K562 (cell line): ENCODE results near the gene KANK4. TPM values are rescaled to one million over a fixed set of nuclear protein-coding genes. Genes with fewer than 3 reads are reported as not detected.
"Not testable (repeated sequence)": the region's sequence is repeated elsewhere in the genome, so short reads cannot be mapped to it uniquely, and the experiment has no call there.

Experiments used
- ATAC-seq: fragments of 200-7000 bp; cut with Tn5 transposase; 3 replicates; pipeline ENCODE4 v1.9.1; 2020; ENCODE audit warnings: moderate library complexity
- BruUV-seq: library from RNA; stranded (reverse); fragments of 400-500 nt; replicated peaks from 2 replicates; lab custom pipeline; 2021; lab: Mats Ljungman, UMichigan
- CTCF ChIA-PET: fragments of 300-600 bp; formaldehyde crosslinking; extraction: SDS; loops from one replicate; lab custom pipeline; 2021; ENCODE audit warnings: low intra/inter-chr PET ratio; lab: Yijun Ruan, JAX
- POLR2A ChIA-PET: fragments of 300-600, 350-650 bp; sonication (Branson Sonifier 250); formaldehyde crosslinking; extraction: SDS; loops from one replicate; lab custom pipeline; 2021; ENCODE audit warnings: antibody characterized with exemption, inconsistent platforms; lab: Yijun Ruan, JAX
- DNase-seq, 4 experiments: peaks; one replicate each; pipeline versions ENCODE4 v3.0.0 to v3.0.0-alpha.2; 2011 to 2018; ENCODE audit warnings: low spot score in 3 of 4, mixed read lengths in 3 of 4; ENCODE audit errors: extremely low read depth in 1 of 4
- FAIRE-seq: peaks from 2 replicates; lab custom pipeline; 2011; peaks lifted over from hg19 to GRCh38; lab: Jason Lieb, UNC
- H2AFZ ChIP-seq: 2 replicates; pipeline ENCODE4 v1.6.0; 2011; ENCODE audit warnings: low read depth, low read length, control low read depth, inconsistent platforms
- H3K27ac ChIP-seq: fragments of 200-600 bp; 3 replicates; pipeline ENCODE4 v1.8.0; 2011; ENCODE audit warnings: low read depth, mild to moderate bottlenecking, control low read depth, inconsistent platforms, low read length, moderate library complexity, mixed read lengths; ENCODE audit errors: extremely low read depth
- H3K27me3 ChIP-seq, 2 experiments: fragments of 300-600 bp in 1 of 2; 2 replicates in 1 of 2; 3 replicates in 1 of 2; pipeline versions ENCODE4 v1.6.0 to v1.8.0; 2011; ENCODE audit warnings: inconsistent platforms in 2 of 2, low read length in 2 of 2, mild to moderate bottlenecking in 1 of 2, mixed read lengths in 1 of 2, moderate library complexity in 1 of 2; ENCODE audit not compliant: control insufficient read depth in 2 of 2, insufficient read depth in 2 of 2
- H3K36me3 ChIP-seq: fragments of 300-600 bp; 3 replicates; pipeline ENCODE4 v1.8.0; 2011; ENCODE audit warnings: mild to moderate bottlenecking, low read length, inconsistent platforms; ENCODE audit not compliant: control insufficient read depth, insufficient read depth
- H3K4me1 ChIP-seq, 2 experiments: fragments of 200-600 bp in 1 of 2; replicated peaks in 1 of 2; 2 replicates in 1 of 2; 3 replicates in 1 of 2; pipeline versions ENCODE4 v1.5.1 to v1.8.0; 2011; ENCODE audit warnings: inconsistent platforms in 2 of 2, low read length in 2 of 2, mild to moderate bottlenecking in 1 of 2, mixed read lengths in 1 of 2, moderate library complexity in 1 of 2; ENCODE audit not compliant: control insufficient read depth in 2 of 2, insufficient read depth in 2 of 2
- H3K4me2 ChIP-seq: 2 replicates; pipeline ENCODE4 v1.6.1; 2011; ENCODE audit warnings: low read length, control low read depth, inconsistent platforms, mixed read lengths; ENCODE audit not compliant: insufficient read depth
- H3K4me3 ChIP-seq: fragments of 200-600 bp; sonication (generic), shearing (Covaris generic); 2 replicates; pipeline ENCODE4 v1.5.1; 2016; ENCODE audit warnings: control low read depth, inconsistent platforms
- H3K79me2 ChIP-seq: fragments of 200-600 bp; 3 replicates; pipeline ENCODE4 v1.8.0; 2011; ENCODE audit warnings: low read length, inconsistent platforms; ENCODE audit not compliant: control insufficient read depth, insufficient read depth
- H3K9ac ChIP-seq, 2 experiments: 2 replicates each; pipeline versions ENCODE4 v1.6.0 to v1.6.1; 2011; ENCODE audit warnings: low read depth in 2 of 2, low read length in 2 of 2, control low read depth in 1 of 2, inconsistent platforms in 1 of 2, mild to moderate bottlenecking in 1 of 2, mixed read lengths in 1 of 2; ENCODE audit not compliant: insufficient read depth in 1 of 2
- H3K9me1 ChIP-seq: one replicate; pipeline ENCODE4 v1.6.0; 2011; ENCODE audit warnings: inconsistent platforms, mild to moderate bottlenecking, low read length, moderate library complexity; ENCODE audit not compliant: control insufficient read depth, insufficient read depth
- H3K9me3 ChIP-seq: replicated peaks from 2 replicates; pipeline ENCODE4 v1.5.1; 2011; ENCODE audit warnings: low read depth, low read length, inconsistent platforms; ENCODE audit not compliant: control insufficient read depth, insufficient read depth
- H4K20me1 ChIP-seq: replicated peaks from 2 replicates; pipeline ENCODE4 v1.6.1; 2011; ENCODE audit warnings: low read length, inconsistent platforms, mixed read lengths; ENCODE audit not compliant: control insufficient read depth, insufficient read depth
- ELK1 ChIP-seq: sonication (generic); formaldehyde crosslinking; IDR thresholded peaks from 2 replicates; pipeline ENCODE4 v1.8.1; 2022; ENCODE audit warnings: missing genetic modification reagents
- MITF ChIP-seq: IDR thresholded peaks from 2 replicates; pipeline ENCODE4 v1.6.1; 2014; ENCODE audit warnings: antibody characterized with exemption
- NCOR1 ChIP-seq: fragments of 450-650 bp; IDR thresholded peaks from 2 replicates; pipeline ENCODE4 v1.6.1; 2016; ENCODE audit warnings: mild to moderate bottlenecking, moderate library complexity
- NFE2L1 ChIP-seq: fragments of 450-650 bp; IDR thresholded peaks from 2 replicates; pipeline ENCODE4 v1.6.1; 2016; ENCODE audit warnings: missing genetic modification characterization, low read depth, mild to moderate bottlenecking, missing compliant biosample characterization, moderate library complexity, borderline replicate concordance
- SMAD3 ChIP-seq: fragments of 450-650 bp; formaldehyde crosslinking; conservative IDR thresholded peaks from 2 replicates; pipeline ENCODE4 v1.4.0; 2020; ENCODE audit warnings: mild to moderate bottlenecking
- TRIM24 ChIP-seq, 2 experiments: fragments of 450-650 bp; IDR thresholded peaks; 2 replicates each; pipeline ENCODE4 v1.6.1; 2016
- ZNF146 ChIP-seq: IDR thresholded peaks from one replicate; pipeline ENCODE4 v1.6.1; 2018; ENCODE audit warnings: missing compliant biosample characterization; ENCODE audit not compliant: unreplicated experiment
- ZNF395 ChIP-seq: fragments of 200-800 bp; sonication (Bioruptor generic); IDR thresholded peaks from 2 replicates; pipeline ENCODE4 v1.6.1; 2017; ENCODE audit warnings: missing genetic modification characterization, missing compliant biosample characterization
- WGBS: fragments of 100-300 bp; shearing (Covaris generic); methylation state at CpG from one replicate; pipeline ENCODE4 v1.1.6; 2016; ENCODE audit warnings: low coverage, mixed read lengths; ENCODE audit not compliant: insufficient coverage; ENCODE audit errors: missing lambda C conversion rate; 5-methylcytosine and 5-hydroxymethylcytosine counted together
- in situ Hi-C: fragments of 300-500 bp; cut with MboI; formaldehyde crosslinking; loops from 4 replicates; pipeline ENCODE4 v1.15.0; 2018; ENCODE audit warnings: inconsistent platforms, mixed read lengths
- intact Hi-C: fragments of 100-400 bp; cut with micrococcal nuclease; formaldehyde crosslinking; loops from 2 replicates; pipeline ENCODE4 v1.14.2; 2022
- polyA plus RNA-seq, 8 experiments: library from polyadenylated mRNA; depleted of rRNA in 4 of 8; stranded (reverse) in 5 of 8; unstranded in 3 of 8; fragments of >200 nt; fragmentation: Nextera tagmentation in 2 of 8; fragmentation: Illumina TruSeq in 1 of 8; extraction: Ambion mirVana in 2 of 8; extraction: Trizol in 1 of 8; gene quantifications; 2 replicates each; pipeline versions ENCODE4 v1.2.1 to v1.2.3, GENCODE V29; 2011 to 2014; ENCODE audit warnings: inconsistent platforms in 1 of 8, missing spikeins in 1 of 8
- total RNA-seq, 7 experiments: library from RNA; depleted of rRNA in 6 of 7; stranded (reverse); fragments of >200 nt in 6 of 7; fragmentation: Illumina TruSeq in 2 of 7; extraction: Trizol in 2 of 7; gene quantifications; 2 replicates each; pipeline versions ENCODE4 v1.2.1 to v1.2.3, GENCODE V29; 2011 to 2021; ENCODE audit warnings: low replicate concordance in 1 of 7

The KANK4 gene
- total and polyA plus RNA-seq, 9 of the 15 experiments (the other 6 are each of a cell fraction or from before 2014, with no cell fraction given) = not detected

- H3K4me1 ChIP-seq = not testable (repeated sequence)
These were observed 79.4 kb downstream of the KANK4 start for GRCh38 chr1:62239652-62240403.

GRCh38 chr1:62238507-62238906 is 80.7 kb downstream of the KANK4 start:
- 0 out of 2 replicates have a peak, but pooled peaks cover 4% of the 10 kb centered on the region for H4K20me1 ChIP-seq
- peaks cover 0 to 20% of the 10 kb centered on the region in 2 experiments; a peak in 1 of 5 replicates for H3K27me3 ChIP-seq
- H3K79me2 ChIP-seq = no peaks in the 10 kb centered on the region
- CTCF ChIA-PET = no interaction called here
- in situ Hi-C loops (no loop called here), intact Hi-C loops (no loop called here)
- WGBS = 0% methylated on average over 8 of the region's 9 CpGs
- H3K4me3 ChIP-seq = no peak overlapping the region
- DNase-seq (no peak), FAIRE-seq (no peak), ATAC-seq (no peak)
- H3K27ac ChIP-seq = no peak overlapping the region
- no peaks in the 10 kb centered on the region for H3K36me3 ChIP-seq
- H3K9me3 ChIP-seq = no peaks in the 10 kb centered on the region
- H3K4me2 ChIP-seq = no peak overlapping the region
- no peaks in the 10 kb centered on the region for H3K4me1 ChIP-seq
- no peak overlapping the region for H3K9ac ChIP-seq
- POLR2A ChIA-PET = no interaction called here
- no TSS peak for BruUV-seq
- H3K9me1 ChIP-seq = no peaks in the 10 kb centered on the region
- H2AFZ ChIP-seq = no peak overlapping the region
- no peak for TF ChIP-seq MITF
- no peak for TF ChIP-seq ELK1 (CRISPR knock-in tag)
- TF ChIP-seq NCOR1 = no peak
- TF ChIP-seq NFE2L1 = no peak
- no peak for TF ChIP-seq TRIM24 (IDR thresholded peaks at IDR 0.05)
- TF ChIP-seq ZNF395 (CRISPR knock-in tag) = no peak
- TF ChIP-seq SMAD3 (CRISPR knock-in tag) = no peak

More at GRCh38 chr1:62239652-62240403, 79.4 kb downstream of the KANK4 start:
- H3K27me3 ChIP-seq = peaks cover 0 to 13% of the 10 kb centered on the region in 2 experiments; a peak in 1 of 5 replicates
- 0% methylated on average over 2 of the region's 3 CpGs for WGBS
- BruUV-seq, H2AFZ ChIP-seq, H3K27ac ChIP-seq, H3K9me3 ChIP-seq, intact Hi-C loops, H3K9ac ChIP-seq, FAIRE-seq, H3K9me1 ChIP-seq, ATAC-seq, H3K79me2 ChIP-seq, POLR2A ChIA-PET, H3K4me3 ChIP-seq, H3K4me2 ChIP-seq, in situ Hi-C loops, H3K36me3 ChIP-seq, DNase-seq: not testable (repeated sequence)
- TF ChIP-seq ZNF146 (CRISPR knock-in tag) = peak; percentile 76
- TF ChIP-seq, all 486 proteins: peak for 1; not testable (repeated sequence) for 485
- H4K20me1 ChIP-seq, CTCF ChIA-PET: not testable (repeated sequence)
